ENCODE results near the gene CIC. TPM values are rescaled to one million over a fixed set of nuclear protein-coding genes. Genes with fewer than 3 reads are reported as not detected.
"Not testable (repeated sequence)": the region's sequence is repeated elsewhere in the genome, so short reads cannot be mapped to it uniquely, and the experiment has no call there.

The CIC gene
- total RNA-seq, 4 donors from 2014 or later: 27.0 to 74.1 (median 41.3) TPM

- H3K4me3 ChIP-seq: no peak overlapping the region
- H3K36me3 ChIP-seq: peaks cover 0 to 4% (median 0%) of the 10 kb centered on the region in 3 donors
- 72 to 77% methylated on average over 2 of the region's 2 CpGs for WGBS, 2 donors
- H3K27ac ChIP-seq: peak overlapping the region in 2 of 4 donors; percentile 33 to 53
- TF ChIP-seq CTCF (IDR thresholded peaks at IDR 0.05): no peak
- no peak for TF ChIP-seq EP300 (IDR thresholded peaks at IDR 0.05)
- no peak for TF ChIP-seq POLR2A (IDR thresholded peaks at IDR 0.05)
- H3K9me3 ChIP-seq: no peaks in the 10 kb centered on the region
- no peak for DNase-seq (ENCODE audit: low spot score in 2 of 2)
- H3K4me1 ChIP-seq: peaks cover 0 to 72% (median 29%) of the 10 kb centered on the region in 4 donors
- H3K27me3 ChIP-seq: peaks cover 0 to 12% of the 10 kb centered on the region in 2 donors
These were observed 59.8 kb downstream of the CIC start for GRCh38 chr19:42328854-42329253.

DNA sequence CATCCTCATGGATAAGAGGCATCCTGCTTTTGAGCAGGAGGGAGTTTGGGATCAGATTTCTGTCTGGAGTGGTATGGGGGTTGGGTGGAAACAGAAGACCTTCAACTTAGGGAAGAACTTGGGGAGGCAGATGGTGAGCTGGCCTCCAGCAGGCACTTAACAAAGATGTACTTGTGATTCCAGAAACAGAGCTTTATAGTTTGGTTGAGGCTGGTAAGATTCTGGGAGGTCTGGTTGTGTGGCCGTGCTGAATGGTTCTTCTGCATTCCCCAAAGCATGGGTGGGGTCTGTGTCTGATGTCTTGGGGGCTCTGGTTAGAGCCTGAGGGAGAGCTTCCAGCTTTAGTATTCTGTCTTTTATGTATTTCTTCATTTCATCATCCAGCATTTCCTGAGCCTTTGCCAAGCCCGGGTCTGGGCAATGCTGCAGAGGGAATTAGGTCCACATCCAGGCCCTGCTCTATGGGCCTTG is 61.2 kb downstream of the CIC start:
- peaks cover 0 to 14% (median 0%) of the 10 kb centered on the region in 3 donors for H3K36me3 ChIP-seq
- peak overlapping the region in 3 of 4 donors; percentile 15 to 53 (median 33) for H3K27ac ChIP-seq
- WGBS, 2 donors: 3 to 4% methylated on average over 2 of the region's 2 CpGs
- TF ChIP-seq CTCF (IDR thresholded peaks at IDR 0.05): no peak
- no peak for TF ChIP-seq EP300 (IDR thresholded peaks at IDR 0.05)
- TF ChIP-seq POLR2A (IDR thresholded peaks at IDR 0.05): no peak
- peak; percentile 29 to 40 for DNase-seq (ENCODE audit: low spot score in 2 of 2)
- H3K9me3 ChIP-seq: no peaks in the 10 kb centered on the region
- H3K4me1 ChIP-seq: peaks cover 0 to 72% (median 18%) of the 10 kb centered on the region in 4 donors
- H3K27me3 ChIP-seq: no peaks in the 10 kb centered on the region
- no peak overlapping the region for H3K4me3 ChIP-seq

GRCh38 chr19:42331333-42331732 is 62.3 kb downstream of the CIC start:
- not testable (repeated sequence) for H3K9me3 ChIP-seq; H3K27me3 ChIP-seq; DNase-seq (ENCODE audit: low spot score in 2 of 2); H3K4me3 ChIP-seq
- H3K4me1 ChIP-seq: peaks cover 0 to 68% (median 14%) of the 10 kb centered on the region in 4 donors
- peaks cover 0 to 25% (median 0%) of the 10 kb centered on the region in 3 donors for H3K36me3 ChIP-seq
- peak overlapping the region in 2 of 4 donors; percentile 33 to 53 for H3K27ac ChIP-seq
- WGBS, 2 donors: 28 to 58% methylated on average over 3 of the region's 3 CpGs

DNA sequence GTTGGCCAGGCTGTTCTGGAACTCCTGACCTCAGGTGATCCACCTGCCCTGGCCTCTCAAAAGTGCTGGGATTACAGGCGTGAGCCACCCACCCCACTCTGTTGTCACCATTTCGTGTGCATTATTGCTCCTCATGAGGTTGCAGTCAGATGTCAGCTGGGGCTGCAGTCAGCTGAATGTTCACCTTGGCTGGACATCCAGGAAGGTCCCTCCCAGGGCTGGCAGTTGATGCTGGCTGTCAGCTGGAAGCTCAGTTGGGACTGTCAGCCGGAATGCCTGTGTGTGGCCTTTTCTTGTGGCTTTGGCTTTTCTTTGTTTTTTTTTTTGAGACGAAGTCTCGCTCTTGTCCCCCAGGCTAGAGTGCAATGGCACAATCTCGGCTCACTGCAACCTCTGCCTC is 63.0 kb downstream of the CIC start:
- H3K27ac ChIP-seq: no peak overlapping the region
- peaks cover 0 to 61% (median 8%) of the 10 kb centered on the region in 4 donors for H3K4me1 ChIP-seq
- no peaks in the 10 kb centered on the region for H3K9me3 ChIP-seq
- TF ChIP-seq EP300 (IDR thresholded peaks at IDR 0.05) (no peak), CTCF (IDR thresholded peaks at IDR 0.05) (no peak), POLR2A (IDR thresholded peaks at IDR 0.05) (no peak)
- no peaks in the 10 kb centered on the region for H3K27me3 ChIP-seq
- 64 to 66% methylated on average over 6 of the region's 6 CpGs for WGBS, 2 donors
- no peak overlapping the region for H3K4me3 ChIP-seq
- DNase-seq (ENCODE audit: low spot score in 2 of 2): no peak
- H3K36me3 ChIP-seq: peaks cover 0 to 32% (median 0%) of the 10 kb centered on the region in 3 donors

DNA sequence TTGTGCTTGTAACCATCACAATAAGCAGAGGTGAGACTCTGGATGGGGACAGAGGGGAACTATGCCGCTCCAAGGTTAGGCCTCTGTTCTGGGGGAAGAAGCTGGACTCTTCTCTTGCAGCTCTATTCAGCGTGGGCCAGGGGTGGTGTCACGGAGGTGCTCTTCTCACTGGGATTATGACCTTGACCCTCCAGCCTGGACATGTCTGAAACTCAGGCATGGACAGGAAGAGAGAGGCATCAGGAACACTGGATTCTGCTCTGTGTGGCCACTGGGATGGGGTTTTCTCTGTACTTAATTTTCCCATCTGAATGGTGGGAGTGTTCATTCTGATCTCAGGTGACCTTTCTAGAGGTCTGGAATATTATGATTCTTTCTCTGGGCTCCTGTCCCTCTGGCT is 64.0 kb downstream of the CIC start:
- Histone ChIP-seq H3K4me1 (peaks cover 0 to 51% (median 8%) of the 10 kb centered on the region in 4 donors), H3K9me3 (no peaks in the 10 kb centered on the region), H3K27ac (no peak overlapping the region), H3K36me3 (peaks cover 0 to 42% (median 0%) of the 10 kb centered on the region in 3 donors), H3K27me3 (no peaks in the 10 kb centered on the region), H3K4me3 (no peak overlapping the region)
- no peak for TF ChIP-seq EP300 (IDR thresholded peaks at IDR 0.05)
- WGBS, 2 donors: 88% methylated on average over 3 of the region's 3 CpGs
- DNase-seq (ENCODE audit: low spot score in 2 of 2): no peak

GRCh38 chr19:42333975-42334696 is 65.1 kb downstream of the CIC start:
- peaks cover 0 to 42% (median 8%) of the 10 kb centered on the region in 4 donors for H3K4me1 ChIP-seq
- H3K4me3 ChIP-seq: no peak overlapping the region
- no peak for DNase-seq (ENCODE audit: low spot score in 2 of 2)
- H3K27ac ChIP-seq: peak overlapping the region in 1 of 4 donors; percentile 31
- H3K36me3 ChIP-seq: peaks cover 0 to 47% (median 0%) of the 10 kb centered on the region in 3 donors
- no peak for TF ChIP-seq CTCF (IDR thresholded peaks at IDR 0.05)
- TF ChIP-seq POLR2A (IDR thresholded peaks at IDR 0.05): no peak
- no peak for TF ChIP-seq EP300 (IDR thresholded peaks at IDR 0.05)
- no peaks in the 10 kb centered on the region for H3K9me3 ChIP-seq
- no peaks in the 10 kb centered on the region for H3K27me3 ChIP-seq
- WGBS, 2 donors: 69 to 77% methylated on average over 20 to 21 of the region's 21 CpGs

Data from tibial nerve (tissue), 4 donors.